NK-92 treated with Interleukin-12 subunit alpha and Interleukin-12 subunit beta, amount 100 ng/mL, for 24 hours (cell line): ENCODE data around the gene EEF1A2.
"Not testable (repeated sequence)": the region's sequence is repeated elsewhere in the genome, so short reads cannot be mapped to it uniquely, and the experiment has no call there.

ENCODE experiments used
- DNase-seq: peaks from one replicate; lab custom pipeline; 2025; lab: John Stamatoyannopoulos, UW

EEF1A2 gene

DNA sequence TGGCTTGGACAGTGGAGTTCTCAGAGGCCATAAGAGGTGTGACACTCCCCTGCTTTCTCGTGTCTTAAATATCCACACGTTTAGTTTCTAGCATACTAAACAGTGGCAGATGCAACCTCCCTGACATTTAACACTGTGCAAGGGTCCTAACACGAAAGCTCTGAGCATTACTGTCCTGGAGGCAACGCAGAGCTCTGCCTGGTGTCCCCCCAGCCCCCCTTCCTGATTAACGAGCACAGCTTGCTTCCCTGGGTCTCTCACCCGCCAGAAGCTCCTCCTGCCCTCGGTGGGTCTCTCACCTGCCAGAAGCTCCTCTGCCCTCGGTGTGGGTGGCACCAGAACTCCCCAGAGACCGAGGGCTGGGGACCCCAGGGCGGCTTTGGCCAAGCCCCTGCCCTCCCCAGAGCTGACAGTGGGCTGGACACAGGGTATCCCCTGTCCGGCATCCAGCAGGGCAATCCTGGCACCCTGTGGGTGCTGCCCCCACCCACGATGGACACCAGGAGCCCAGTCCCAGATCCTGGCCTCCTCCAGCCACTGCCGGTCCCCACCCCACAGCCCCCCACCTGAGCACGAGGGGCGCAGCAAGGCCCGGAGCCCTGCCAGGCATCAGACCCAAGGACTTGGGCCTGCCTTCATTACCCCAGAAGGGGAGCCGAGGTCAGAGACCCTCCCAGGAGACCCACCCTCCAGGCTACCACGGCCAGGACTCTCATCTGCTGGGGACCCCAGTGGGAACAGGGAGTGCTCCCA lies 14.1 kb downstream of the EEF1A2 start:
- no peak for DNase-seq

DNA sequence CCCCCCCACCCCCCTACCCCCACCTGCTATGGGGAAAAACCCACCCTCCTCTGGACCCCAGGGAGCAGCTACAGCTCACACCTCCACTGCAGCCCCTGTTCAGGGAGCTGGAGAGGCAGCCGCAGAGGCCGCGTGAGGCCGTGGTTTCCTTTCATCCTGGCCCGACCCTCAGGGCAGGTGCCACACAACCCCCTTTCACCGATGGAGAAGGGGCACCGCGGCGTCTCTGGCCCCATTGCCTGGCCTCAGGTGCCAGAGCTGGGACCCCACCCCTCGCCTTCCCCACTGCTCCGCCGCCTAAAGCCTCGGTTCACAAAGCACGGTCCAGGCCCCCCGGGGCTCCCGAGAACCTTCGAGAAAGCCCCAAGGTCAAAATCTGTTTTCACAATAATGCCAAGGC lies 14.6 kb downstream of the EEF1A2 start:
- DNase-seq: no peak

- no peak for DNase-seq
Observed at GRCh38 chr20:63483834-63484233, 15.0 kb downstream of the EEF1A2 start.

- DNase-seq: no peak
Observed at GRCh38 chr20:63482021-63482587, 16.8 kb downstream of the EEF1A2 start.

- DNase-seq: no peak
Observed at GRCh38 chr20:63481503-63481902, 17.4 kb downstream of the EEF1A2 start.

DNA sequence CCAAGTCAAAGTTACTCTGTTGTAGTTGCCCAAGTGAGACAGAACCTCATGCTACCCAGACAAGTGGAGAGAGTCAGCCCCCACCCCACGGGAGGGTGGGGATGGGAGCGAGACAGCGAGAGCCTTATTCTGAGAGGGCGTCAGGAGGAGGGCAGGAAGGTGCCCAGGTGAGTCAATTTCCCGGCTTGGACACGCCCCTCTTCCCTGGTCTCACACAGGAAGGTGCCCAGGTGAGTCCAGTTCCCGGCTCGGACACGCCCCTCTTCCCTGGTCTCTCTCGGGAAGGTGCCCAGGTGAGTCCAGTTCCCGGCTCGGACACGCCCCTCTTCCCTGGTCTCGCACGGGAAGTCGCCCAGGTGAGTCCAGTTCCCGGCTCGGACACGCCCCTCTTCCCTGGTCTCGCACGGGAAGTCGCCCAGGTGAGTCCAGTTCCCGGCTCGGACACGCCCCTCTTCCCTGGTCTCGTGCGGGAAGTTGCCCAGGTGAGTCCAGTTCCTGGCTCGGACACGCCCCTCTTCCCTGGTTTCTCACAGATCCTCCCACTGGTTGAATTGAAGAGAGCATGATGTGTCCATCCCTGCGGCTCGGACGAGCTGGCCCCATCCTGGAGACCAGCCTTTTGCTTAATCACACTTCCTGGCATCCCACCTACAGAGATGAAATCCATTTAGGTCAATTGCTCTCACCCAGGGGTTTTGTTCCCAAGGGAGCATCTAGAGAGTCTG lies 19.0 kb downstream of the EEF1A2 start:
- not testable (repeated sequence) for DNase-seq

- no peak for DNase-seq
Observed at GRCh38 chr20:63478346-63479302, 20.3 kb downstream of the EEF1A2 start.

- DNase-seq: no peak
Observed at GRCh38 chr20:63477944-63478343, 20.9 kb downstream of the EEF1A2 start.

- no peak for DNase-seq
Observed at GRCh38 chr20:63477061-63477616, 21.7 kb downstream of the EEF1A2 start.

DNA sequence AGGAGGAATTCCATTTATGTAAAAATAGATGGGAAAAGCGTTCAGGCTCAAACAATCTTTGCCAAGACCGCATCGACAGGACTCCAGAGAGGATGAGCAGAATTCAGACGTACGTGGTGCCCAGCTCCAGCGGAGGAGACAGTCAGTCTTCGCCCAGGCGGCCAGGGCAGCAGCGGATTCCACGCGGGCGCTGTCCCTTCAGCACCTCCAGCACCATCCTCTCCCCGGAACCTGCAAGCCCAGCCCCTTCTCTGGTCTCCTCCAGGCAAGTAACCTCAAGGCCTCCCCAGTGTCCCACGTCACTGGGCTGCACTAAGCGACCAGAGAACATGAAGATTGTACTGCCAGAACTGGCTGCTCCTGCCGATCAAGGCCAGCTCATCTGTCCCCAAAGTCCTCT lies 23.7 kb downstream of the EEF1A2 start:
- no peak for DNase-seq

DNA sequence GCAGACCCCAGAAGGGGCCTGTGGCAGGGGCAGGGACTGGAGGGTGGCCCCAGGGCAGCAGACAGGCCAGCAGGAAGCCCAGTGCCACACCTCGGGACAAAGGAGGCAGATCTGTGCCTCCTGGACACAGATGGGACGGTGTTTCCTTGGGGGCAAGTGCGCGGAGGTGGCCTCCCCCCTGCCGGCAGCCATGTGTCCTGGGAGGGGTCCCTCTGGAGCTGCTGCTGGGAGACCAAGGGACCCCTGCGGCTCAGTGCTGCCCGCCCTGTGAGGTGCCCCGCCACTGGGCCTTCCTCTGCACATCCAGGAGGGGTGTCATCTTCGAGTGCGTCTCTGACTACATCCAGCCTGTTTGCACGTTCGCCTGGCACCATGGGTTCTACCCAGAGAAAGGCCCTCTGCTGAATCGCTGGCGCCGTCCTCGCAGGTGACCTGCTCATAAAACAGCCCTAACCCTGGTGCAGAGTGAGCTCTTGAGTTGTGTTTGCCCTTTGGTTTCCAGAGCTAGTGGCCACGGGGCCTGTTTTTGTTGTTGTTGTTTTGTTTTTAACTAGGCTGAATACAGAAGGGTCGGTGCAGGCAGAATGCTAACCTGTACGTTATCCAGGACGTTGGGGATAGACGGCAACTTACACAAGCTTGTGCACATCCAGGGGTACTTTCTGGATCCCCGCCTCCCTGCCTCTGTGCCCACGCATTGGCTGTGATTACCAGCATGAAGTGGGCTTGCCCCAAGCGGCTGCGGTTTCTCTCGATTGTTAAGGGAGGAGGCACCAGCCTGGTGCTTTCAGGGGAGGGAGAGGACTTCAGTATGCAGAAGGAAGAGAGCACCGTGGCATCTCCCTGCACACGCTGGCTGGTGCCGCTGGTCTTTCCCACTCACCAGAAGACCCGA lies 25.1 kb downstream of the EEF1A2 start:
- no peak for DNase-seq

DNA sequence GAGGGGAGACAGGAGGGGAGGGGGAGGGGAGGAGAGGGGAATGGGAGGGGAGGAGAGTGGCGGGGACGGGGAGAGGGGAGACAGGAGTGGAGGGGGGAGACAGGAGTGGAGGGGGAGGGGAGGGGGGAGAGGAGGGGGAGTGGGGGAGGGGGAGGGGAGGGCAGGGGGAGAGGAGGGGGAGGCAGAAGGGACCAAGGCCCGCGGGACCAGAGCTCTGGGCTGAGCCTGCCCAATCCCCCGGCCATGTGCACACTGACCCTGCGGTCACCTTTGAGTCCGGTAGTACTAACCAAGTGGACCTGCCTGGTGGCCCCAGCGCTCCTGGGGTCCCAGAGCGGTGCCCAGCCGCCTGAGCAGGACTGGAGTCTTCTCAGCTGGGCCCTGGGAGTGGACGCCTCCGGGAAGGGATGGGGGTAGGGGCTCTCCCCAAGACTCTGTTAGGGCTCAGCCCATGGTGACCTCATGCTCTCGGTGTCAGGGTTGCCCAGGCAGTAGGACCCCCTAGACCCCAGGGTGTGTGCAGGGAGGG lies 26.0 kb downstream of the EEF1A2 start:
- DNase-seq: no peak

DNA sequence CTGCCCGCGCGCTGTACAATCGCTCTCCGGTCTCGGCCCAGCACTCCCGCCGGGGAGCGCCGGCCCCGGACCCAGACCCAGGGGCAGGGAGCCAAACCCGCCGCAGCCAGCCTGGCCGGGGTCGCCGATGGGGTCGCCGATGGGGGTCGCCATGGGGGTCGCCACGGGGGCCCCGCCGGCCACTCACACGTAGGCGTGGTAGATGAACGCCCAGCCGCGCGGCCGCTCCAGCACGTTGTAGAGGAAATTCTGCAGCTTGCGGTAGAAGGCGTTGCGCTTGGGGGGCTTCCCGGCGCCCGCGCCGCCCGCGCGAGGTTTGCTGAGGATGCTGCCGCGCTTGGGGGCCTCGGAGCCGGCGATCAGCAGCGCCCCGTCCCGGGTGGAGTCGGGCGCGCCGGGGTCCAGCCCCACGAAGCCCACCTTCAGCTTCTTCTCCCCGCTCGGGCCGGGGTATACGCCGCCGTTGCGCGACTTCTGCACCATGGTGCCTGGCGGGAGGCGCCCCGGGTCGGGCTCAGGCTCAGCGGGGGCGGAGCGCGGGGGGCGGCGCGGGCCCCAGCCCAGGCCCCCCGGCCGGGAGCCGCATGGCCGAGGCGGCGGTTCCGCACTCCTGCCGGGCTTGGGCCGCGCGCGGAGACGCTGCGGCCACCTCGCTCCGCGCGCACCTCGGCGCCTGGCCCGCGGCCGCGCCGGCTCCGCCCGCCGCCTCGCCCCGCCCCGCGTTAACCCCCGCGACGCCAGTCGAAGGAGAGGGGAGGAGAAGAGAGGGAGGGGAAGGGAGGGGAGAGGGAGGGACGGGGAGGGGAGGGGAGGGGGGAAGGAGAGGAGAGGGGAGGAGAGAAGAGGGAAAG lies 26.7 kb downstream of the EEF1A2 start, which contains the start of gene KCNQ2:
Gene KCNQ2, minus strand, starts transcription at position 675 of the 851 bp plus-strand sequence. Its CDS starts 192 bp downstream, at position 483.
- DNase-seq: no peak

DNA sequence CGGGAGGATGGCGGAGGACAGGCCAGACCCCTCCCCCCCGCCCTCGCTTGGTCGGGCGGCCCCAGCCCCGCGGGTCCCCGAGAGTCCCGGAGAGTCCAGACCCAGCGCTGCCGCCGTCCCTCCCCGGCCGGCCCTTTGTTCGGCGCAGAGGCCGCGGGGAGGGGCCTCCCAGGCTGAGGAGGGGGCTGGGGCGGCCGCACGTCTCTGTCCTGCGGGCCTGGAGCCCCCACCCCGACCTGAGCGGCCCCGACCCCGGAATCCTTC lies 27.2 kb downstream of the EEF1A2 start:
- DNase-seq: no peak

GRCh38 chr20:63471002-63471716 lies 27.7 kb downstream of the EEF1A2 start:
- DNase-seq: no peak

GRCh38 chr20:63470410-63470809 lies 28.5 kb downstream of the EEF1A2 start:
- DNase-seq: no peak

- no peak for DNase-seq
Observed at GRCh38 chr20:63469713-63470101, 29.2 kb downstream of the EEF1A2 start.

DNA sequence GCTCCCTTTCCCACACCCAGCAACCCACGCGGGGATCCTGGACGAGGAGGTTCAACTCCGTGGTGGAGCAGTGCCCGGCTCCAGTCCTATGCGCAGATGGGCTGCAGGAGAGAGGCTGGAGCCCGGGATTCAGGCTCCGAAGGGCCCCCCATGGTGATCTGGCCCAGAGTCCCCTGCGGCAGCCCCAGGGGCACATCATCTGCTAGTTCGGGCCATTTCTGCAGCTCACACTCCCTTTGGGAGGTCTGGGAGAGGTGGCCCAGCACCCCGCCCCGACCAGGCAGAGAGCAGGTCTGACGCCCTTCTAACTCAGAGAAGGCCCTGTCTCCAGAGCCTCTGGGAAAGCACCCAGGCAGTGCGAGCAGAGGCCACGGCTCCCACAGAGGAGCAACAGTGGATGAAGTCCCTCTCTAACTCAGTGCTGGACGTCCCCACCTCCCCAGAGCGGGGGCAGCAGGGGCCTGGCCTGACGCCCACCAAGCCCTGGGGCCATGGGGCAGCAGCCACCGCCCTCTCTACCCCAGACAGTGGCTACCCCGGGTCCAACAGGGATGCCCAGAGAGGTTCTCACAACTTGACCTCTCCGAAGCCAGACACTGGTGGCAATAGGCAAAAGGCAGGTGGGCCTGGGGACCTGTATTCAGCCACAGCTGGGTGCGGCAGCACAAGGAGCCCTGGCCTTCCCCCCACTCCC lies 29.7 kb downstream of the EEF1A2 start:
- no peak for DNase-seq
